Astrocyte (in vitro differentiated cells and primary cell): ENCODE data around the gene ADAM33. TPM values are rescaled to one million over a fixed set of nuclear protein-coding genes. Genes with fewer than 3 reads are reported as not detected.

ENCODE experiments used
- DNase-seq: peaks from one replicate; pipeline ENCODE4 v3.0.0-alpha.2; 2010; ENCODE audit warnings: low read depth
- FAIRE-seq: peaks from 2 replicates; lab custom pipeline; 2011; peaks lifted over from hg19 to GRCh38; lab: Jason Lieb, UNC
- H2AFZ ChIP-seq: 2 replicates; pipeline ENCODE4 v1.6.0; 2012; ENCODE audit warnings: low read depth, low read length, inconsistent platforms
- H3K27ac ChIP-seq: 2 replicates; pipeline ENCODE4 v1.5.1; 2011; ENCODE audit warnings: low read depth, low read length, inconsistent platforms
- H3K27me3 ChIP-seq: 2 replicates; pipeline ENCODE4 v1.6.0; 2011; ENCODE audit warnings: low read length, inconsistent platforms; ENCODE audit not compliant: insufficient read depth
- H3K36me3 ChIP-seq: 2 replicates; pipeline ENCODE4 v1.5.1; 2011; ENCODE audit warnings: low read length, inconsistent platforms; ENCODE audit not compliant: insufficient read depth
- H3K4me1 ChIP-seq: 2 replicates; pipeline ENCODE4 v1.5.1; 2011; ENCODE audit warnings: low read length, inconsistent platforms; ENCODE audit not compliant: insufficient read depth
- H3K4me2 ChIP-seq: 2 replicates; pipeline ENCODE4 v1.6.0; 2012; ENCODE audit warnings: low read length, inconsistent platforms
- H3K4me3 ChIP-seq: 2 replicates; pipeline ENCODE4 v1.5.1; 2011; ENCODE audit warnings: low read depth, mild to moderate bottlenecking, low read length, inconsistent platforms; ENCODE audit not compliant: insufficient read depth
- H3K79me2 ChIP-seq: 2 replicates; pipeline ENCODE4 v1.6.0; 2012; ENCODE audit warnings: mild to moderate bottlenecking, low read length, inconsistent platforms; ENCODE audit not compliant: insufficient read depth
- H3K9ac ChIP-seq: 2 replicates; pipeline ENCODE4 v1.6.0; 2012; ENCODE audit warnings: mild to moderate bottlenecking, low read length, inconsistent platforms
- H3K9me3 ChIP-seq: 2 replicates; pipeline ENCODE4 v1.5.1; 2012; ENCODE audit warnings: low read depth, mild to moderate bottlenecking, low read length, inconsistent platforms; ENCODE audit not compliant: insufficient read depth
- H4K20me1 ChIP-seq: 2 replicates; pipeline ENCODE4 v1.6.0; 2012; ENCODE audit warnings: low read length, inconsistent platforms; ENCODE audit not compliant: insufficient read depth
- H3K27ac Mint-ChIP-seq: one replicate; pipeline ENCODE4 v1.8.0; 2021; ENCODE audit warnings: mild to moderate bottlenecking, mixed read lengths; ENCODE audit not compliant: unreplicated experiment
- H3K27me3 Mint-ChIP-seq: one replicate; pipeline ENCODE4 v1.8.0; 2021; ENCODE audit warnings: low read depth, mixed read lengths; ENCODE audit not compliant: unreplicated experiment
- H3K36me3 Mint-ChIP-seq: one replicate; pipeline ENCODE4 v1.8.0; 2021; ENCODE audit warnings: low read depth, mixed read lengths; ENCODE audit not compliant: unreplicated experiment
- H3K4me1 Mint-ChIP-seq: one replicate; pipeline ENCODE4 v1.8.0; 2021; ENCODE audit warnings: low read depth, mixed read lengths; ENCODE audit not compliant: unreplicated experiment
- H3K4me3 Mint-ChIP-seq: one replicate; pipeline ENCODE4 v1.8.0; 2021; ENCODE audit warnings: mild to moderate bottlenecking, moderate library complexity, mixed read lengths; ENCODE audit not compliant: unreplicated experiment
- H3K9me3 Mint-ChIP-seq: one replicate; pipeline ENCODE4 v1.8.0; 2021; ENCODE audit warnings: mild to moderate bottlenecking, mixed read lengths; ENCODE audit not compliant: unreplicated experiment
- CTCF ChIP-seq: IDR thresholded peaks from 2 replicates; pipeline ENCODE4 v1.5.1; 2011; ENCODE audit warnings: low read depth, mild to moderate bottlenecking, inconsistent platforms, low read length, moderate library complexity; ENCODE audit not compliant: insufficient read depth
- EZH2 ChIP-seq: IDR thresholded peaks from 2 replicates; pipeline ENCODE4 v1.6.1; 2012; ENCODE audit warnings: mild to moderate bottlenecking, low read length, inconsistent platforms; ENCODE audit not compliant: insufficient read depth
- total RNA-seq: library from RNA; stranded (reverse); gene quantifications from 2 replicates; pipeline ENCODE4 v1.2.1, GENCODE V29; 2021

ADAM33 gene
- total RNA-seq, 1 donor from 2014 or later: 3.0 TPM

- Mint-ChIP-seq H3K4me3 (no peak overlapping the region), H3K27me3 (peaks cover 38% of the 10 kb centered on the region), H3K36me3 (no peaks in the 10 kb centered on the region), H3K27ac (no peak overlapping the region), H3K9me3 (no peaks in the 10 kb centered on the region), H3K4me1 (no peaks in the 10 kb centered on the region)
- Histone ChIP-seq H3K4me3 (no peak overlapping the region), H3K4me2 (no peak overlapping the region), H3K79me2 (no peaks in the 10 kb centered on the region), H3K9ac (no peak overlapping the region), H3K27me3 (no peaks in the 10 kb centered on the region), H3K4me1 (no peaks in the 10 kb centered on the region), H3K36me3 (no peaks in the 10 kb centered on the region), H3K9me3 (no peaks in the 10 kb centered on the region), H2AFZ (no peak overlapping the region), H3K27ac (no peak overlapping the region), H4K20me1 (no peaks in the 10 kb centered on the region)
- DNase-seq: no peak
- no peak for TF ChIP-seq EZH2
- no peak for TF ChIP-seq CTCF
- no peak for FAIRE-seq
These were observed 23.7 kb upstream of the ADAM33 start for GRCh38 chr20:3705491-3705969.

- H3K27me3 ChIP-seq: no peaks in the 10 kb centered on the region
- TF ChIP-seq CTCF (no peak), EZH2 (no peak)
- no peak overlapping the region for H3K9ac ChIP-seq
- no peak overlapping the region for H3K27ac Mint-ChIP-seq
- no peaks in the 10 kb centered on the region for H3K4me1 Mint-ChIP-seq
- H3K27me3 Mint-ChIP-seq: peaks cover 38% of the 10 kb centered on the region
- H3K4me3 Mint-ChIP-seq: no peak overlapping the region
- DNase-seq (no peak), FAIRE-seq (no peak)
- no peaks in the 10 kb centered on the region for H4K20me1 ChIP-seq
- peaks cover 2% of the 10 kb centered on the region for H3K9me3 Mint-ChIP-seq
- no peak overlapping the region for H3K27ac ChIP-seq
- H2AFZ ChIP-seq: no peak overlapping the region
- H3K4me3 ChIP-seq: no peak overlapping the region
- no peak overlapping the region for H3K4me2 ChIP-seq
- no peaks in the 10 kb centered on the region for H3K36me3 Mint-ChIP-seq
- no peaks in the 10 kb centered on the region for H3K9me3 ChIP-seq
- H3K79me2 ChIP-seq: no peaks in the 10 kb centered on the region
- H3K36me3 ChIP-seq: no peaks in the 10 kb centered on the region
- H3K4me1 ChIP-seq: no peaks in the 10 kb centered on the region
These were observed 22.3 kb upstream of the ADAM33 start for GRCh38 chr20:3704087-3704486.

GRCh38 chr20:3702611-3703391, 21.0 kb upstream of the ADAM33 start:
- Histone ChIP-seq H3K9me3 (no peaks in the 10 kb centered on the region), H3K4me1 (no peaks in the 10 kb centered on the region), H2AFZ (no peak overlapping the region), H3K27me3 (no peaks in the 10 kb centered on the region), H3K27ac (no peak overlapping the region), H3K36me3 (no peaks in the 10 kb centered on the region), H3K4me2 (no peak overlapping the region), H4K20me1 (no peaks in the 10 kb centered on the region), H3K9ac (no peak overlapping the region), H3K4me3 (no peak overlapping the region), H3K79me2 (no peaks in the 10 kb centered on the region)
- no peaks in the 10 kb centered on the region for H3K4me1 Mint-ChIP-seq
- H3K9me3 Mint-ChIP-seq: peaks cover 2% of the 10 kb centered on the region
- H3K36me3 Mint-ChIP-seq: no peaks in the 10 kb centered on the region
- H3K27ac Mint-ChIP-seq: no peak overlapping the region
- no peak for DNase-seq
- H3K4me3 Mint-ChIP-seq: no peak overlapping the region
- FAIRE-seq: no peak
- no peak for TF ChIP-seq CTCF
- no peak for TF ChIP-seq EZH2
- H3K27me3 Mint-ChIP-seq: peaks cover 43% of the 10 kb centered on the region
